HepG2 (cell line): Measurements from ENCODE around the gene ZFPM1. TPM values are rescaled to one million over a fixed set of nuclear protein-coding genes. Genes with fewer than 3 reads are reported as not detected.

Experiments
- ATAC-seq: fragments of 200-7000 bp; cut with Tn5 transposase; 3 replicates; pipeline ENCODE4 v1.9.1; 2020; ENCODE audit warnings: mild to moderate bottlenecking, moderate library complexity
- BruUV-seq: library from RNA; stranded (reverse); fragments of 400-500 nt; replicated peaks from 2 replicates; lab custom pipeline; 2021; lab: Mats Ljungman, UMichigan
- CTCF ChIA-PET: fragments of 300-600 bp; formaldehyde crosslinking; extraction: SDS; loops from one replicate; lab custom pipeline; 2021; ENCODE audit warnings: low total read pairs, inconsistent platforms, low intra/inter-chr PET ratio; lab: Yijun Ruan, JAX
- POLR2A ChIA-PET: fragments of 350-600 bp; sonication (Branson Sonifier 250); formaldehyde crosslinking; loops from one replicate; lab custom pipeline; 2020; ENCODE audit warnings: antibody characterized with exemption, inconsistent platforms; lab: Yijun Ruan, JAX
- DNase-seq: peaks from one replicate; pipeline ENCODE4 v3.0.0-alpha.2; 2015; ENCODE audit warnings: low spot score
- FAIRE-seq: peaks from 3 replicates; lab custom pipeline; 2011; peaks lifted over from hg19 to GRCh38; lab: Jason Lieb, UNC
- H2AFZ ChIP-seq: one replicate; pipeline ENCODE4 v1.6.1; 2011; ENCODE audit warnings: low read length, inconsistent platforms
- H3K27ac ChIP-seq: fragments of 300-600 bp; 3 replicates; pipeline ENCODE4 v1.8.0; 2011; ENCODE audit warnings: mixed run types, mild to moderate bottlenecking, mixed read lengths, low read length, inconsistent platforms; ENCODE audit not compliant: insufficient read depth; ENCODE audit errors: extremely low read length
- H3K27me3 ChIP-seq, 2 experiments: fragments of 200-600 bp in 1 of 2; 2 replicates in 1 of 2; 3 replicates in 1 of 2; pipeline versions ENCODE4 v1.6.0 to v1.8.0; 2011; ENCODE audit warnings: low read length in 2 of 2, mild to moderate bottlenecking in 2 of 2, moderate library complexity in 2 of 2, inconsistent platforms in 1 of 2; ENCODE audit not compliant: insufficient read depth in 2 of 2, control insufficient read depth in 1 of 2
- H3K36me3 ChIP-seq, 2 experiments: fragments of 200-600 bp in 1 of 2; replicated peaks in 1 of 2; 2 replicates in 1 of 2; 3 replicates in 1 of 2; pipeline versions ENCODE4 v1.5.1 to v1.8.0; 2011; ENCODE audit warnings: low read length in 2 of 2, inconsistent platforms in 1 of 2; ENCODE audit not compliant: insufficient read depth in 2 of 2, control insufficient read depth in 1 of 2
- H3K4me1 ChIP-seq: 2 replicates; pipeline ENCODE4 v1.5.1; 2012; ENCODE audit warnings: low read length, inconsistent platforms; ENCODE audit not compliant: insufficient read depth
- H3K4me2 ChIP-seq: 2 replicates; pipeline ENCODE4 v1.6.0; 2011; ENCODE audit warnings: low read depth, low read length, inconsistent platforms
- H3K4me3 ChIP-seq, 3 experiments: fragments of 200-600 bp in 1 of 3; sonication (generic), shearing (Covaris generic) in 1 of 3; replicated peaks in 1 of 3; 2 replicates each; pipeline ENCODE4 v1.5.1; 2011 to 2016; ENCODE audit warnings: low read length in 3 of 3, inconsistent platforms in 2 of 3, low read depth in 2 of 3, mild to moderate bottlenecking in 2 of 3, control low read depth in 1 of 3, mixed read lengths in 1 of 3; ENCODE audit not compliant: insufficient read depth in 1 of 3
- H3K79me2 ChIP-seq: one replicate; pipeline ENCODE4 v1.6.1; 2011; ENCODE audit warnings: low read length, inconsistent platforms; ENCODE audit not compliant: insufficient read depth
- H3K9ac ChIP-seq: 2 replicates; pipeline ENCODE4 v1.6.0; 2011; ENCODE audit warnings: mild to moderate bottlenecking, low read depth, low read length, inconsistent platforms; ENCODE audit not compliant: insufficient read depth
- H3K9me3 ChIP-seq: 2 replicates; pipeline ENCODE4 v1.5.1; 2012; ENCODE audit warnings: mild to moderate bottlenecking, low read length
- H4K20me1 ChIP-seq: 2 replicates; pipeline ENCODE4 v1.6.0; 2011; ENCODE audit warnings: inconsistent platforms, mild to moderate bottlenecking, low read length, moderate library complexity; ENCODE audit not compliant: insufficient read depth
- CTCF ChIP-seq: sonication (generic); formaldehyde crosslinking; IDR thresholded peaks from 2 replicates; pipeline ENCODE4 v1.5.0; 2020; ENCODE audit warnings: mild to moderate bottlenecking, missing genetic modification reagents, moderate library complexity
- EZH2 ChIP-seq: conservative IDR thresholded peaks from 2 replicates; pipeline ENCODE4 v1.6.1; 2012; ENCODE audit warnings: mild to moderate bottlenecking, low read depth, low read length, moderate library complexity
- TGIF2 ChIP-seq: IDR thresholded peaks from 2 replicates; pipeline ENCODE4 v1.6.1; 2016; ENCODE audit warnings: control low read depth, missing compliant biosample characterization
- WGBS: methylation state at CpG from one replicate; pipeline ENCODE4 v1.1.6; 2017; ENCODE audit warnings: low lambda C conversion rate; 5-methylcytosine and 5-hydroxymethylcytosine counted together
- in situ Hi-C: cut with HindIII; loops from 2 replicates; pipeline ENCODE4 v1.10.0; 2017; ENCODE audit warnings: low pct_unique_long_range_greater_than_20kb; ENCODE audit not compliant: extremely low pct_ligation_motif_present
- intact Hi-C: fragments of 100-400 bp; cut with micrococcal nuclease; formaldehyde crosslinking; loops from one replicate; pipeline ENCODE4 v1.10.0; 2022; ENCODE audit not compliant: unreplicated experiment
- polyA plus RNA-seq, 8 experiments: library from polyadenylated mRNA; depleted of rRNA in 3 of 8; stranded (reverse) in 7 of 8; unstranded in 1 of 8; fragments of >200 nt; fragmentation: Illumina TruSeq in 4 of 8; extraction: Trizol in 4 of 8; gene quantifications; 2 replicates each; pipeline versions ENCODE4 v1.2.1 to v1.2.3, GENCODE V29; 2011 to 2016; ENCODE audit warnings: low read depth in 4 of 8, missing spikeins in 1 of 8, mixed read lengths in 1 of 8; ENCODE audit not compliant: insufficient read depth in 1 of 8
- total RNA-seq, 5 experiments: library from RNA; depleted of rRNA; stranded (reverse); fragments of >200 nt; fragmentation: Illumina TruSeq; extraction: Trizol; gene quantifications; 2 replicates each; pipeline ENCODE4 v1.2.3, GENCODE V29; 2016; ENCODE audit warnings: low read depth in 1 of 5

Gene ZFPM1
- total and polyA plus RNA-seq, 2 of the 13 experiments (the other 11 are each of a cell fraction or from before 2014, with no cell fraction given), result 1.3 to 3.8 TPM

GRCh38 chr16:88428616-88429386, 24.3 kb upstream of the ZFPM1 start:
- H3K79me2 ChIP-seq, result no peaks in the 10 kb centered on the region
- H2AFZ ChIP-seq, result no peak overlapping the region
- ChIA-PET CTCF (no interaction called here), POLR2A (interaction anchor here (0.8 kb wide), 1 partner anchor 96 kb away, joined by 3 read pairs; no protein-coding TSS in a partner anchor)
- intact Hi-C loops, result no loop called here
- H3K27me3 ChIP-seq, result peaks cover 62 to 99% of the 10 kb centered on the region in 2 experiments
- TF ChIP-seq EZH2 (peak; percentile 29; the same call in 1 of the 2 replicates), CTCF (CRISPR knock-in tag) (peak; percentile 26; the same call in 1 of the 2 replicates), TGIF2 (no peak)
- BruUV-seq, result no TSS peak
- H3K27ac ChIP-seq, result no peak overlapping the region
- peaks cover 5% of the 10 kb centered on the region; the same call in 1 of the 2 replicates for H4K20me1 ChIP-seq
- no peak overlapping the region for H3K9ac ChIP-seq
- in situ Hi-C loops, result no loop called here
- H3K4me2 ChIP-seq, result no peak overlapping the region
- no peaks in the 10 kb centered on the region for H3K36me3 ChIP-seq
- no peaks in the 10 kb centered on the region for H3K4me1 ChIP-seq
- H3K9me3 ChIP-seq, result no peaks in the 10 kb centered on the region
- no peak for DNase-seq
- H3K4me3 ChIP-seq, result no peak overlapping the region
- 15% methylated on average over 17 of the region's 34 CpGs for WGBS
- no peak for FAIRE-seq
- ATAC-seq, result peak; percentile 4; the same call in 2 of the 3 replicates
